GM06990 (cell line): ENCODE data around the gene PGPEP1.

Experiments used
- DNase-seq: peaks from one replicate; pipeline ENCODE4 v3.0.0-alpha.2; 2011; ENCODE audit not compliant: insufficient read length; ENCODE audit errors: extremely low read depth
- H3K27me3 ChIP-seq: replicated peaks from 2 replicates; pipeline ENCODE4 v1.6.0; 2011; ENCODE audit warnings: low read length; ENCODE audit not compliant: control insufficient read depth, insufficient read depth
- H3K36me3 ChIP-seq: 2 replicates; pipeline ENCODE4 v1.5.1; 2011; ENCODE audit warnings: low read length; ENCODE audit not compliant: control insufficient read depth, insufficient read depth
- H3K4me3 ChIP-seq: replicated peaks from 2 replicates; pipeline ENCODE4 v1.5.1; 2011; ENCODE audit warnings: low read depth, mild to moderate bottlenecking, control low read depth, low read length
- CTCF ChIP-seq: IDR thresholded peaks from 2 replicates; pipeline ENCODE4 v1.5.1; 2011; ENCODE audit warnings: low read length, control low read depth, mild to moderate bottlenecking, inconsistent platforms; ENCODE audit not compliant: insufficient read depth, poor library complexity, severe bottlenecking

The PGPEP1 gene

GRCh38 chr19:18299654-18300053, 40.7 kb upstream of the PGPEP1 start:
- Histone ChIP-seq H3K4me3 (no peak overlapping the region), H3K27me3 (no peaks in the 10 kb centered on the region), H3K36me3 (no peaks in the 10 kb centered on the region)
- DNase-seq, result no peak
- TF ChIP-seq CTCF, result no peak

GRCh38 chr19:18300930-18301717, 39.3 kb upstream of the PGPEP1 start:
- H3K4me3 ChIP-seq, result no peak overlapping the region
- TF ChIP-seq CTCF, result no peak
- no peaks in the 10 kb centered on the region for H3K27me3 ChIP-seq
- no peaks in the 10 kb centered on the region for H3K36me3 ChIP-seq
- no peak for DNase-seq

GRCh38 chr19:18301718-18302111, 38.7 kb upstream of the PGPEP1 start:
- H3K4me3 ChIP-seq, result no peak overlapping the region
- TF ChIP-seq CTCF, result no peak
- no peaks in the 10 kb centered on the region for H3K27me3 ChIP-seq
- H3K36me3 ChIP-seq, result no peaks in the 10 kb centered on the region
- no peak for DNase-seq

GRCh38 chr19:18304208-18304457, 36.3 kb upstream of the PGPEP1 start:
- DNase-seq, result no peak
- peak overlapping the region; percentile 73 for H3K4me3 ChIP-seq

GRCh38 chr19:18304458-18305310, 35.7 kb upstream of the PGPEP1 start:
- Histone ChIP-seq H3K4me3 (peak overlapping the region; percentile 73), H3K36me3 (peaks cover 4% of the 10 kb centered on the region), H3K27me3 (no peaks in the 10 kb centered on the region)
- no peak for TF ChIP-seq CTCF
- DNase-seq, result peak; percentile 82

More at GRCh38 chr19:18304208-18304457, 36.3 kb upstream of the PGPEP1 start:
- Histone ChIP-seq H3K27me3 (no peaks in the 10 kb centered on the region), H3K36me3 (peaks cover 4% of the 10 kb centered on the region)
- TF ChIP-seq CTCF, result no peak
